ENCODE results near the gene ARHGAP19. TPM values are rescaled to one million over a fixed set of nuclear protein-coding genes. Genes with fewer than 3 reads are reported as not detected.

Gene ARHGAP19, protein sequence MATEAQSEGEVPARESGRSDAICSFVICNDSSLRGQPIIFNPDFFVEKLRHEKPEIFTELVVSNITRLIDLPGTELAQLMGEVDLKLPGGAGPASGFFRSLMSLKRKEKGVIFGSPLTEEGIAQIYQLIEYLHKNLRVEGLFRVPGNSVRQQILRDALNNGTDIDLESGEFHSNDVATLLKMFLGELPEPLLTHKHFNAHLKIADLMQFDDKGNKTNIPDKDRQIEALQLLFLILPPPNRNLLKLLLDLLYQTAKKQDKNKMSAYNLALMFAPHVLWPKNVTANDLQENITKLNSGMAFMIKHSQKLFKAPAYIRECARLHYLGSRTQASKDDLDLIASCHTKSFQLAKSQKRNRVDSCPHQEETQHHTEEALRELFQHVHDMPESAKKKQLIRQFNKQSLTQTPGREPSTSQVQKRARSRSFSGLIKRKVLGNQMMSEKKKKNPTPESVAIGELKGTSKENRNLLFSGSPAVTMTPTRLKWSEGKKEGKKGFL
- total RNA-seq (ENCODE audit: unreplicated experiment): 9.8 TPM
- long read RNA-seq, partial matches to known transcripts: 0 of 2 reads
- long read RNA-seq, other reads (novel, unspliced or antisense): 2 of 2 reads

DNA sequence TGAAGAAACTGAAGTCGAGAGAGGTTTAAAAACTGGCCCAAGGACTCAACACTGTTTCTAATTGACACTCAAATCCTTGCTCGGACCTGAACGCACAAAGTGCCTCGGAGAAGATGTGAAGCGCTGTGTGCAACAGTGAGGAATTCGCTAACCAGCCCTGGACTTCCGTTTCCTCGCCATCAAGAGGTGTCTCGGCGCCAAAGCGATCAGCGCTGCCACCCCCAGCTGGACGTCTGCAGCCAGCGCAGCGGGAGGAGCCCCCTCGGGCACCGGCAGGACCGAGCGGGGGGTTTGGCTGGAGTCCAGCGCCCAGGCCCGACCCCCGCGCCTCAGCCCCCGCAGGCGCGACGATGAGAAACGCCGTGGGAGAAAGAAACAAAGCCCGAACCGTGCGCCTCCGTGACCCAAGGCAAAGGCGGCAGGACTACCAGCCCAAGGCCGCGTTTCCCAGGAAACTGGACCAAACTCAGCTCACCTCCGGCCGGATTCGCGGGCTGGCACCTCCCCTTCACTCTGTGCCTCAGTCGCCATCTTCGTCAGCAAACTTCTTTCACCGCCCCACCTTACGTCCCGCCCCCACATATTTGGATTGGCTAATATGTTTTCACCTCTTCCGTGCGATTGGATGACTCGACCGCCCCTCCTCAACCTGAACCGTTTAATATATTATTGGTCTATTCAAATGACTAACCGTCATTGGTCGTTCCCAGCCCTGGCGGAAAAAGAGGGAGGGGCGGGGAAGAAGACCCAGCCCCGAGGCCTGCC, at the start of gene ARHGAP19:
Gene ARHGAP19, minus strand, starts transcription at position 541 of the 765 bp plus-strand sequence. Its CDS starts 10 bp downstream, at position 531.
- TF ChIP-seq, protein P1, sequence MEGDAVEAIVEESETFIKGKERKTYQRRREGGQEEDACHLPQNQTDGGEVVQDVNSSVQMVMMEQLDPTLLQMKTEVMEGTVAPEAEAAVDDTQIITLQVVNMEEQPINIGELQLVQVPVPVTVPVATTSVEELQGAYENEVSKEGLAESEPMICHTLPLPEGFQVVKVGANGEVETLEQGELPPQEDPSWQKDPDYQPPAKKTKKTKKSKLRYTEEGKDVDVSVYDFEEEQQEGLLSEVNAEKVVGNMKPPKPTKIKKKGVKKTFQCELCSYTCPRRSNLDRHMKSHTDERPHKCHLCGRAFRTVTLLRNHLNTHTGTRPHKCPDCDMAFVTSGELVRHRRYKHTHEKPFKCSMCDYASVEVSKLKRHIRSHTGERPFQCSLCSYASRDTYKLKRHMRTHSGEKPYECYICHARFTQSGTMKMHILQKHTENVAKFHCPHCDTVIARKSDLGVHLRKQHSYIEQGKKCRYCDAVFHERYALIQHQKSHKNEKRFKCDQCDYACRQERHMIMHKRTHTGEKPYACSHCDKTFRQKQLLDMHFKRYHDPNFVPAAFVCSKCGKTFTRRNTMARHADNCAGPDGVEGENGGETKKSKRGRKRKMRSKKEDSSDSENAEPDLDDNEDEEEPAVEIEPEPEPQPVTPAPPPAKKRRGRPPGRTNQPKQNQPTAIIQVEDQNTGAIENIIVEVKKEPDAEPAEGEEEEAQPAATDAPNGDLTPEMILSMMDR (IDR thresholded peaks at IDR 0.05; ENCODE audit: partially characterized antibody, unreplicated experiment): no peak
- peak; percentile 89 for DNase-seq
- Mint-ChIP-seq H3K4me1 (ENCODE audit: low read depth, unreplicated experiment) (peaks cover 4% of the 10 kb centered on the region), H3K4me3 (ENCODE audit: unreplicated experiment) (peak within 1 kb of the TSS; percentile 93), H3K27ac (ENCODE audit: unreplicated experiment) (peak within 1 kb of the TSS; percentile 91), H3K9me3 (ENCODE audit: unreplicated experiment) (peaks cover 7% of the 10 kb centered on the region), H3K27me3 (ENCODE audit: unreplicated experiment) (peaks cover 2% of the 10 kb centered on the region), H3K36me3 (ENCODE audit: unreplicated experiment) (no peaks in the 10 kb centered on the region)

DNA sequence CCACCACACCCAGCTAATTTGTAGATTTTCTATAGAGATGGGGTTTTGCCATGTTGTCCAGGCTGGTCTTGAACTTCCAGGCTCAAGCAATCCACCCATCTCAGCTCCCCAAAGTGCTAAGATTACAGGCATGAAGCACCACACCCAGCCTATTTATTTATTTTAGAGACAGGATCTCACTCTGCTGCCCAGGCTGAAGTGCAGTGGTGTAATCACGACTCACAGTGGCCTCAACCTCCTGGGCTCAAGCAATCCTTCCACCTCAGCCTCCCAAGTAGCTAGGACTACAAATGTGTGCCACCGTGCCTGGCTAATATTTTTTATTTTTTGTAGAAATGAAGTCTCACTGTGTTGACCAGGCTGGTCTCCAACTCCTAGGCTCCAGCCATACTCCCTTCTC, 49.0 kb upstream of the ARHGAP19 start:
- Mint-ChIP-seq H3K27ac (ENCODE audit: unreplicated experiment) (no peak overlapping the region), H3K9me3 (ENCODE audit: unreplicated experiment) (no peaks in the 10 kb centered on the region), H3K27me3 (ENCODE audit: unreplicated experiment) (peaks cover 5% of the 10 kb centered on the region), H3K4me3 (ENCODE audit: unreplicated experiment) (no peak overlapping the region), H3K36me3 (ENCODE audit: unreplicated experiment) (no peaks in the 10 kb centered on the region), H3K4me1 (ENCODE audit: low read depth, unreplicated experiment) (peaks cover 16% of the 10 kb centered on the region)
- TF ChIP-seq, protein P1 (IDR thresholded peaks at IDR 0.05; ENCODE audit: partially characterized antibody, unreplicated experiment): no peak
- no peak for DNase-seq

DNA sequence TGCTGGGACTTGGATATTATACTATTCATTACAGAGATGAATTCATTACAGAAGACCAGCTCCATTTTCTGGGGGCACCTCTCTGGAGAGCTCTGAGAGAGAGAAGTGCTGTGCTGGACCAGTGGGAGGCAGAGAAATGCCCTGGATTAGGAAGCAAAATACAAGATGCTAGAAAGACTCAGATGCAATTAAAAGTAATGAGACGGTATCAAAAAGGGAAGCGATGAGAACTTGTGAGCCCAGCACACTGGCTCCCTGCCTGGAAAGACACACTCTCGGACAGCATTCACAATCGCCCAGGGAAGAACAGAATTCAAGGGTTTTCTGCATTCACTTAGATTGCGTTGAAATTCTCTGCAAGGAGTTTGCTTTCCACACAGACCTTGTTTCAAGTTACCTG, 45.6 kb upstream of the ARHGAP19 start:
- no peak overlapping the region for H3K4me3 Mint-ChIP-seq (ENCODE audit: unreplicated experiment)
- H3K4me1 Mint-ChIP-seq (ENCODE audit: low read depth, unreplicated experiment): peaks cover 26% of the 10 kb centered on the region
- no peak overlapping the region for H3K27ac Mint-ChIP-seq (ENCODE audit: unreplicated experiment)
- peaks cover 5% of the 10 kb centered on the region for H3K9me3 Mint-ChIP-seq (ENCODE audit: unreplicated experiment)
- DNase-seq: no peak
- no peaks in the 10 kb centered on the region for H3K36me3 Mint-ChIP-seq (ENCODE audit: unreplicated experiment)
- TF ChIP-seq, protein P1 (IDR thresholded peaks at IDR 0.05; ENCODE audit: partially characterized antibody, unreplicated experiment): no peak
- peaks cover 6% of the 10 kb centered on the region for H3K27me3 Mint-ChIP-seq (ENCODE audit: unreplicated experiment)

DNA sequence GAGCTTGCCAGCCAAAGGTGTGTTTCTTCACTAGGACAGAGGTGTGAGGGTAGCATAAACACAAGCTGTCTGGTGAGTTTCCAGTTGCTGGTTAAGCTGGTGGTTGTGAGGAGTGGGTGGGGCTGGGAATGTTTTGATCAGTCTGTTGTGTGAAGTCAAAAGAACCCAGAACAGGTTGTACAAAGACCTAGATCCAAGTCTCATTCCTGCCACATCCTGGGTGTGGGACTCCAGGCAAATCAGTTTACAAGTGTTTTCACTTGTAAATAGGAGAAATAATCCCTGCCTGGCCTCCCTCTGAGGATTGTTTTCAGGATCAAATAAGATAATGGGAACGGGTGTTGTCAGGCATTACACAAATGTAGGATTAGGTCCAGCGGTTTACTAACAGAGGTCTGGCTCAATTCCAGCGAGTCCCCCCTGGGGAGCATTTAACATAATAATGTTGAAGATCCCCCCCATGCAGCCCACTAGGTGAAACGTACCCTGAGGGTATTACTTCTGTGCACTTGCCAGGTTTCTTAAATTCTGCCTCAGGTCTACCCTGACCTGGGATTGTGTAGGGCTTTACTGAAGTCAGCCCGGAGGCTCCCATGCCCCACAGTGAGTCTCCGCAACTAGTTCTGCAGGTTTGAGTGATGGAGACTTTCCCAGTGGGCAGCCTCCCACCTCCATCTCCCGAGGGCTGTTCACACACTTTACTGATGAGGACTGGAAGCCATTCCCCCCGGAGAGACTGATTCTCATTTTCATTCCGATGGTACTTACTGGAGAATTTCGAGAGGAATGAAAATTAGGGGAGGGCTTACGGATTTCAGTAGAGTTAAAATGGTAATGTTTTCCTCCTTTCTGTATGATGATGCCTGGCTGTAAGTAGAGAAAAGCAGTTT, 44.8 kb upstream of the ARHGAP19 start:
- peaks cover 10% of the 10 kb centered on the region for H3K9me3 Mint-ChIP-seq (ENCODE audit: unreplicated experiment)
- TF ChIP-seq, protein P1 (IDR thresholded peaks at IDR 0.05; ENCODE audit: partially characterized antibody, unreplicated experiment): no peak
- H3K4me3 Mint-ChIP-seq (ENCODE audit: unreplicated experiment): peak overlapping the region; percentile 57
- no peaks in the 10 kb centered on the region for H3K36me3 Mint-ChIP-seq (ENCODE audit: unreplicated experiment)
- peak; percentile 31 for DNase-seq
- peaks cover 7% of the 10 kb centered on the region for H3K27me3 Mint-ChIP-seq (ENCODE audit: unreplicated experiment)
- H3K27ac Mint-ChIP-seq (ENCODE audit: unreplicated experiment): no peak overlapping the region
- H3K4me1 Mint-ChIP-seq (ENCODE audit: low read depth, unreplicated experiment): peaks cover 31% of the 10 kb centered on the region

All from glutamatergic neuron (in vitro differentiated cells).